ENCODE results near the gene ADRA2B. TPM values are rescaled to one million over a fixed set of nuclear protein-coding genes. Genes with fewer than 3 reads are reported as not detected.

The ADRA2B gene
- total RNA-seq, 1 experiment from 2014 or later, result 0.28 TPM

DNA sequence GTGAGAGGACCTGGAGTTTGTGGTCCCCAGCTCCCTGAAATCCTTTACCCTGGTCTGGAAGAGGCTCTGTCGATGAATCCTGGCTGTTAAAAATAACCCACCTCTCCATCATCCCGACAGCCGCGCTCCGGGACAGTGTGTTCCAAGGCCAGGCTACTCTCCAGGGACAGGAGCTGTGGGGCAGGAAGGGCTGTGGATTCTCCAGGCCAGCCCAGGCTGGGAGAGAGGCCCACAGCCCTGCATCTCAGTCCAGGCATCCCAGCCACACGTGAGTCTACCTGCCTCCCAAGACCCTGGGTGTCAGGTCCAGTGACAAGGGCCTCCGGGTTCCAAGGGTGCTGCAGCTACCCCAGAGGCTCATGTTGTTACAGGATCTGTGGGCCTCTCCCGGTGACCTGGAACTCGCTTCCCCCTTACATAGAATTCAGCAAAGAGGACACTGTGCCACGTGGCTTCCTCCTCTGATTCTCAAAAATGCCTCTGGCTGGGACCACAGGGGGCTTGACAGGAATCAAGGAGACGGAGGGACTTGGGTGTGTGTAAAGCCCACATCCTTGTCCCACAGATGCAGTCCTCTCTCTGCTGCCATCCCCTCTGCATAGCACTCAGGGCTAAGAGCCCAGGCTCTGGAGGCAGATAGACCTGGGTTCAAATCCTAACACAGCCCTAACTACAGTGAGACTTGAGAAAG, 17.3 kb downstream of the ADRA2B start:
- POLR2A ChIA-PET, result no interaction called here
- TF ChIP-seq POLR2AphosphoS5 (IDR thresholded peaks at IDR 0.05; ENCODE audit: low read depth, low read length), result no peak
- no peak for TF ChIP-seq REST (IDR thresholded peaks at IDR 0.05; ENCODE audit: insufficient read depth in 1 of 2, low read depth in 2 of 2, low read length in 1 of 2)
- no peak for TF ChIP-seq SIN3A (IDR thresholded peaks at IDR 0.05; ENCODE audit: borderline replicate concordance, insufficient read depth, low read depth, low read length)
- TF ChIP-seq CTCF (IDR thresholded peaks at IDR 0.05), result no peak
- no peak for TF ChIP-seq TCF7L2 (IDR thresholded peaks at IDR 0.05; ENCODE audit: low read depth, low read length)
- in situ Hi-C loops (cut with HindIII; ENCODE audit: low pct_unique_long_range_greater_than_20kb, low sequenced_read_pairs), result no loop called here

DNA sequence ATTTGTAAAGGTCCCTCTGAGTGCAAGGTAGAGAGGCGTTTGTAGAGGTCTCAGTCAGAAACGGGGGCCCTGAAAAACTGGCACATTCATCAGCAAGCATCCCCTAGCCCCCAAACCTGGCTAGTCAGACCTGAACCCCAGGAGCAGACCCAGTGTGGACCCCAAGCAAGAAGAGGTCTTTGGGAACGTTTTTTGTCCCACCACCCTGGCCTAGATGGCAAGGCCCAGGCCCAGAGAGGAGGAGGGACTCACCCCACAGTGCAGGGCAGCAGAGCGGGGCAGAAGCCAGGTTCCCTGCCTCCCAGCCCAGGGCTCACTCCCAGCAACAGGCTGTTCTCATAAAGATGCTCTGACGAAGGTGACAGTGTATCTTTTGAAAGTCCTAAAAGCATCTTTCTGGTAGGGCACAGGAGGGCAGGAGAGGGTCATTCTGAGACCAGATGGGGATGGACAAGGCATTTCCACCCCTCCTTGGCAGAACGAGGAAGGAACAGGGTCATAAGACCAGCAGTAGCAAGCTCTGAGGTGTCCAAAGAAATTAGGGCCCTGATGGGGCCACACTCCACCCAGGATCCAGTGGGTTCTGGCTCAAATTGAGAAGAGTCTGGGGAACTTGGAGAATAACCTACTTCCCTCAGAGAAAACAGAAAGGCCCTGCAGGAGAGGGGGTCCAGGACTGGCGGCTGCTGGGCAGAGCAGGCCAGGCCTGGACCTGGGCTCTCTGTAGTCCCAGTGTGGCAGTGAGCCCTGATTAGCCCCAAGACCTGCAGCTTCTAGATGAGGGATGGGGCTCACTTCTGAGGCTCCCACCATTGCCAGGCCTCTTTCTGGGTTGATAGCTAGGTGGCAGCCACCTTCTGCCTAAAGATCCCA, 18.2 kb downstream of the ADRA2B start:
- H3K4me3 ChIP-seq (ENCODE audit: low read depth in 2 of 2, low read length in 2 of 2), result no peak overlapping the region
- DNase-seq (ENCODE audit: low read depth, low spot score) (no peak), ATAC-seq (peak; percentile 26; the same call in 1 of the 2 replicates)
- no peaks in the 10 kb centered on the region for H3K36me3 ChIP-seq (ENCODE audit: control insufficient read depth, insufficient read depth, low read length)
- intact Hi-C loops (cut with micrococcal nuclease; ENCODE audit: unreplicated experiment), result no loop called here
- H3K27me3 ChIP-seq (ENCODE audit: control insufficient read depth, insufficient read depth, low read length), result no peaks in the 10 kb centered on the region
- CTCF ChIA-PET, result interaction anchor here (1.5 kb wide), 1 partner anchor 76 kb away, joined by 4 read pairs; no protein-coding TSS in a partner anchor
- POLR2A ChIA-PET, result no interaction called here
- no peaks in the 10 kb centered on the region for H3K9me3 ChIP-seq (ENCODE audit: control insufficient read depth, insufficient read depth, low read depth, low read length)
- no peak overlapping the region for H3K27ac ChIP-seq (ENCODE audit: low read length)
- H3K4me1 ChIP-seq (ENCODE audit: control insufficient read depth, insufficient read depth, low read length), result no peaks in the 10 kb centered on the region; the same call in 1 of the 2 replicates
- in situ Hi-C loops (cut with HindIII; ENCODE audit: low pct_unique_long_range_greater_than_20kb, low sequenced_read_pairs), result no loop called here
- BruUV-seq (replicated peaks), result no TSS peak
- no peak for TF ChIP-seq SIN3A (IDR thresholded peaks at IDR 0.05; ENCODE audit: borderline replicate concordance, insufficient read depth, low read depth, low read length)
- TF ChIP-seq TCF7L2 (IDR thresholded peaks at IDR 0.05; ENCODE audit: low read depth, low read length), result no peak
- TF ChIP-seq REST (IDR thresholded peaks at IDR 0.05; ENCODE audit: insufficient read depth in 1 of 2, low read depth in 2 of 2, low read length in 1 of 2), result no peak
- TF ChIP-seq CTCF (IDR thresholded peaks at IDR 0.05), result no peak
- no peak for TF ChIP-seq POLR2AphosphoS5 (IDR thresholded peaks at IDR 0.05; ENCODE audit: low read depth, low read length)

More for the DNA sequence above, 17.3 kb downstream of the ADRA2B start:
- DNase-seq (ENCODE audit: low read depth, low spot score), result no peak
- H3K4me1 ChIP-seq (ENCODE audit: control insufficient read depth, insufficient read depth, low read length), result no peaks in the 10 kb centered on the region; the same call in 1 of the 2 replicates
- H3K36me3 ChIP-seq (ENCODE audit: control insufficient read depth, insufficient read depth, low read length), result no peaks in the 10 kb centered on the region
- CTCF ChIA-PET, result interaction anchor here (1.5 kb wide), 1 partner anchor 75 kb away, joined by 4 read pairs; no protein-coding TSS in a partner anchor
- intact Hi-C loops (cut with micrococcal nuclease; ENCODE audit: unreplicated experiment), result no loop called here
- no peak; the same call in 1 of the 2 replicates for ATAC-seq
- no peaks in the 10 kb centered on the region for H3K27me3 ChIP-seq (ENCODE audit: control insufficient read depth, insufficient read depth, low read length)
- H3K9me3 ChIP-seq (ENCODE audit: control insufficient read depth, insufficient read depth, low read depth, low read length), result no peaks in the 10 kb centered on the region
- no peak overlapping the region for H3K4me3 ChIP-seq (ENCODE audit: low read depth in 2 of 2, low read length in 2 of 2)
- no peak overlapping the region for H3K27ac ChIP-seq (ENCODE audit: low read length)
- BruUV-seq (replicated peaks), result no TSS peak
